AG04450 (cell line): Measurements from ENCODE around the gene TMEM255B. TPM values are rescaled to one million over a fixed set of nuclear protein-coding genes. Genes with fewer than 3 reads are reported as not detected.
"Not testable (repeated sequence)": the region's sequence is repeated elsewhere in the genome, so short reads cannot be mapped to it uniquely, and the experiment has no call there.

Source experiments
- CTCF ChIA-PET: fragments of 300-600, 350-600 bp; formaldehyde crosslinking; extraction: SDS; loops from one replicate; lab custom pipeline; 2022; ENCODE audit warnings: antibody characterized with exemption, inconsistent platforms; lab: Charles Lee
- POLR2A ChIA-PET: fragments of 350-600 bp; formaldehyde crosslinking; extraction: SDS; loops from one replicate; lab custom pipeline; 2021; ENCODE audit warnings: antibody characterized with exemption, inconsistent platforms; lab: Yijun Ruan, JAX
- DNase-seq: peaks from one replicate; pipeline ENCODE4 v3.0.0-alpha.2; 2011; ENCODE audit warnings: low read depth, low spot score
- H3K27ac ChIP-seq: one replicate; pipeline ENCODE4 v1.5.1; 2012; ENCODE audit warnings: low read depth, low read length, control low read depth
- H3K27me3 ChIP-seq: one replicate; pipeline ENCODE4 v1.6.0; 2012; ENCODE audit warnings: low read length; ENCODE audit not compliant: control insufficient read depth, insufficient read depth
- H3K4me3 ChIP-seq: 2 replicates; pipeline ENCODE4 v1.5.1; 2011; ENCODE audit warnings: mild to moderate bottlenecking, low read depth, low read length, control low read depth
- H3K9me3 ChIP-seq: 2 replicates; pipeline ENCODE4 v1.5.1; 2012; ENCODE audit warnings: low read length; ENCODE audit not compliant: control insufficient read depth, insufficient read depth
- polyA plus RNA-seq: library from polyadenylated mRNA; depleted of rRNA; stranded (reverse); fragments of >200 nt; gene quantifications from 2 replicates; pipeline ENCODE4 v1.2.3, GENCODE V29; 2011
- TF ChIP-seq, protein P1 (sequence below): IDR thresholded peaks from 2 replicates; pipeline ENCODE4 v1.5.1; 2011; ENCODE audit warnings: low read depth, low read length, control low read depth, inconsistent platforms

TMEM255B gene
- polyA plus RNA-seq, 1 experiment: 4.1 TPM

DNA sequence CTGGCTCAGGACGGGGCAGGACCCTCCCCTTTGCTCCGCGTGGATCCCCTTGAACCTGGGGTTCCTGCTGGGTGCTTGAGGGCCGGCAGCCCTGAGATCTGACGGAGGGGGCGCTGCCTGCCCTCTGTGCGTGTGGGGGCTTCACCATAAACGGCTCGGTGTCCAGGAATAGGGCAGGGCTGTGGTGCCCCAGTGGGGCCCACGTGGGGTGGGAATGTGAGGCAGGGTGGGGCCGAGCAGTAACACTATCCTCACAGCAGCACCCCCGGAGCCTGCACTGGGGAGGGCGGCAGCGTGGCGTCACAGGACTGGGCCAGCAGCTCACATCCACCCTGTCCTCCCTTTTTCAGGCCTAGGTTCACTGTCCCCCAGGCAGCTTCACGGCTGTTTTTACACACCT lies 66.8 kb downstream of the TMEM255B start:
- DNase-seq: no peak
- POLR2A ChIA-PET: interaction anchor here (0.7 kb wide), 1 partner anchor 189 kb away, joined by 4 read pairs; no protein-coding TSS in a partner anchor
- Histone ChIP-seq H3K27ac (peak overlapping the region; percentile 11), H3K9me3 (no peaks in the 10 kb centered on the region; the same call in 1 of the 2 replicates), H3K27me3 (no peaks in the 10 kb centered on the region), H3K4me3 (no peak overlapping the region)
- TF ChIP-seq, protein P1, sequence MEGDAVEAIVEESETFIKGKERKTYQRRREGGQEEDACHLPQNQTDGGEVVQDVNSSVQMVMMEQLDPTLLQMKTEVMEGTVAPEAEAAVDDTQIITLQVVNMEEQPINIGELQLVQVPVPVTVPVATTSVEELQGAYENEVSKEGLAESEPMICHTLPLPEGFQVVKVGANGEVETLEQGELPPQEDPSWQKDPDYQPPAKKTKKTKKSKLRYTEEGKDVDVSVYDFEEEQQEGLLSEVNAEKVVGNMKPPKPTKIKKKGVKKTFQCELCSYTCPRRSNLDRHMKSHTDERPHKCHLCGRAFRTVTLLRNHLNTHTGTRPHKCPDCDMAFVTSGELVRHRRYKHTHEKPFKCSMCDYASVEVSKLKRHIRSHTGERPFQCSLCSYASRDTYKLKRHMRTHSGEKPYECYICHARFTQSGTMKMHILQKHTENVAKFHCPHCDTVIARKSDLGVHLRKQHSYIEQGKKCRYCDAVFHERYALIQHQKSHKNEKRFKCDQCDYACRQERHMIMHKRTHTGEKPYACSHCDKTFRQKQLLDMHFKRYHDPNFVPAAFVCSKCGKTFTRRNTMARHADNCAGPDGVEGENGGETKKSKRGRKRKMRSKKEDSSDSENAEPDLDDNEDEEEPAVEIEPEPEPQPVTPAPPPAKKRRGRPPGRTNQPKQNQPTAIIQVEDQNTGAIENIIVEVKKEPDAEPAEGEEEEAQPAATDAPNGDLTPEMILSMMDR: no peak
- CTCF ChIA-PET: no interaction called here

DNA sequence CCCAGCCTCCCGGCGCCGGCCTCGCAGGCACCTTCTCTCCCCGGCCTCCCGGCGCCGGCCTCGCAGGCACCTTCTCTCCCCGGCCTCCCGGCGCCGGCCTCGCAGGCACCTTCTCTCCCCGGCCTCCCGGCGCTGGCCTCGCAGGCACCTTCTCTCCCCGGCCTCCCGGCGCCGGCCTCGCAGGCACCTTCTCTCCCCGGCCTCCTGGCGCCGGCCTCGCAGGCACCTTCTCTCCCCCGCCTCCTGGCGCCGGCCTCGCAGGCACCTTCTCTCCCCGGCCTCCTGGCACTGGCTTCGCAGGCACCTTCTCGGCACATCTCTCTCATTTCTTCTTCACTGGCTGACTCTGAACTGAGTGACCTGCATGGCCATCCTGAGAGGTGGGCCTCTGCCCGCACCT lies 67.4 kb downstream of the TMEM255B start:
- DNase-seq, H3K27ac ChIP-seq, CTCF ChIA-PET: not testable (repeated sequence)

DNA sequence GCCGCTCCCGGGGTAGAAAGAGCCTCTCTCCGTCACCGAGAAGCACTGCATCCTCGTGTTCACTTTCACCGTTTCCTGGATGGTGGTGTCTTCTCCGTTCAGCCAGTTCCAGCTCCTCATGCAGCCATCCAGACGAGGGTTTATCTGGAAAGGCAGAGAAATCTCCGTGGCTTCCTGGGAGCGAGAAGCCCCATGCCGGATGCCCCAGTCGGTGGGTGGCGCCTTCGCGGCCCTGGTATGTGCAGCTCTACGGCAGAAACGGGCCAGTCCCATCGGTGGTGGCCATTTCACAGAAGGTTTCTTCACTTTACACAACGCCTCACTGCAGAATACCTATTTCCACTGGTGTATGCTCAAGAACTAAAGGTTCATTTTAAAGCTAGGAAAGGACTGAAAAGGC lies 68.0 kb downstream of the TMEM255B start:
- TF ChIP-seq, protein P1: no peak

More for the DNA sequence above, 67.4 kb downstream of the TMEM255B start:
- not testable (repeated sequence) for H3K9me3 ChIP-seq, H3K4me3 ChIP-seq, H3K27me3 ChIP-seq
- POLR2A ChIA-PET: interaction anchor here (0.7 kb wide), 1 partner anchor 189 kb away, joined by 4 read pairs; no protein-coding TSS in a partner anchor

DNA sequence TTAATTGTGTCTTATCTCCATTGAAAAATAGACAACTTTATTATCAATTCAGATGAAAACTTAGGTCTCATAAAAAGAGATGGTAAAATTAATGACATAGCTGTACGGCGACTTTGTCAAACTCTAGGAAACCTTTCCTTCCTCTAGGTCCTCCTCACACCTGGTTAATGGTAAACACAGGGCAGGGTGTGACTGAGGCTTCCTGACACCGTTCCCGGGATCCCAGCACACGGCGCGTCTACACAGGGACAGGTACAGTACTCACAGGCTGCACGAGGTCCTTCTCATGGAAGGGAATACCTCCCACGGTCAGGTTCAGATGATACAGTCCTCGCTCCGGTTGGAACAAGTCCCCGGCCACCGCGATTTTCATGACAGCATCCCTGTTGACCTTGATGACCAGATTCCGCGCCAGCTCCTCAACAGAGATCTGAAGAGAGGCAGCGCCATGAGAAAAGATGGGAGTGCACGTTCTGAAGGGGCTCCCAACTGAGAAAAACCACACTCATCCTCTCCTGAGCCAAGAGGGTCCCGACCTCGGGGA lies 69.3 kb downstream of the TMEM255B start:
- TF ChIP-seq, protein P1: no peak
- Histone ChIP-seq H3K9me3 (no peaks in the 10 kb centered on the region; the same call in 1 of the 2 replicates), H3K4me3 (no peak overlapping the region), H3K27me3 (no peaks in the 10 kb centered on the region), H3K27ac (no peak overlapping the region)
- DNase-seq: no peak
- ChIA-PET POLR2A (no interaction called here), CTCF (no interaction called here)

More for the DNA sequence above, 68.0 kb downstream of the TMEM255B start:
- Histone ChIP-seq H3K27ac (no peak overlapping the region), H3K9me3 (no peaks in the 10 kb centered on the region; the same call in 1 of the 2 replicates), H3K4me3 (no peak overlapping the region), H3K27me3 (no peaks in the 10 kb centered on the region)
- DNase-seq: no peak
- CTCF ChIA-PET: no interaction called here
- POLR2A ChIA-PET: no interaction called here

DNA sequence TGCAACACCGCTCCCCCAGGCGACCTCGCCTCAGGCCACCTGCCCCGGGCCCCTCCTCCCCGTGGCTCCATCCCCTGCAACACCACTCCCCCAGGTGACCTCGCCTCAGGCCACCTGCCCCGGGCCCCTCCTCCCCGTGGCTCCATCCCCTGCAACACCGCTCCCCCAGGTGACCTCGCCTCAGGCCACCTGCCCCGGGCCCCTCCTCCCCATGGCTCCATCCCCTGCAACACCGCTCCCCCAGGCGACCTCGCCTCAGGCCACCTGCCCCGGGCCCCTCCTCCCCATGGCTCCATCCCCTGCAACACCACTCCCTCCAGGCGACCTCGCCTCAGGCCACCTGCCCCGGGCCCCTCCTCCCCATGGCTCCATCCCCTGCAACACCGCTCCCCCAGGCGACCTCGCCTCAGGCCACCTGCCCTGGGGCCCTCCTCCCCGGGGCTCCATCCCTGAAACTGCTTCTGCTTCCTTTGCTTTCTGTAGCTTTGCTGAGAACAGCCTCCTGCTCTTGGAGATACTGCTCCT lies 71.5 kb downstream of the TMEM255B start:
- CTCF ChIA-PET, POLR2A ChIA-PET, DNase-seq, H3K9me3 ChIP-seq, H3K27me3 ChIP-seq, H3K4me3 ChIP-seq, H3K27ac ChIP-seq: not testable (repeated sequence)

DNA sequence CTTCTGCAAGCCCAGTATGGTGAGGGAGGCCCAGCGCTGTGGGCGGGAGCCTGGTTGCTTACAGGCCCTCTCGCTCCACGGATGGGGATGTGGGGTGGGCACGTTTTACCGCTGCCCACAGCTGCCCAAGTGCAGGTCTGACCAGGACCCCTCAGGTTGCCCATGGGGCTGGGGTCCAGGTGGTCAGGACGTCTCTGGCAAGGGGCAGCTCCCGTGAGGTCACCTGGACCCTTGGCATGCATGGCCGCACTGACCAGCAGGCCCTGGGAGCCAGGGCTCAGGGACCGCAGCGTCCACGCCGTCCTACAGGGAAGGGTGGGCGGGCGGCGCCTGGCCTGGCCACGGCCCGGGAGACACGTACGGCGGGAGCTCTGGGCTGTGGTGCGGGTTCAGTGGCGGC lies 72.0 kb downstream of the TMEM255B start:
- ChIA-PET CTCF (no interaction called here), POLR2A (no interaction called here)
- H3K9me3 ChIP-seq: no peaks in the 10 kb centered on the region; the same call in 1 of the 2 replicates
- no peak overlapping the region for H3K27ac ChIP-seq
- no peak overlapping the region for H3K4me3 ChIP-seq
- DNase-seq: no peak
- no peaks in the 10 kb centered on the region for H3K27me3 ChIP-seq
- TF ChIP-seq, protein P1: no peak
